GM19193 (cell line): ENCODE data around the gene LMNA.

ENCODE experiments used
- POLR2A ChIP-seq: IDR thresholded peaks from 4 replicates; pipeline ENCODE4 v1.6.1; 2011; ENCODE audit not compliant: insufficient read depth, insufficient read length; ENCODE audit errors: extremely low read depth

Gene LMNA

GRCh38 chr1:156154317-156154749, 39.8 kb downstream of the LMNA start:
- peak; percentile 80 for TF ChIP-seq POLR2A

- no peak for TF ChIP-seq POLR2A
Measured at GRCh38 chr1:156155756-156156510, 41.4 kb downstream of the LMNA start.

DNA sequence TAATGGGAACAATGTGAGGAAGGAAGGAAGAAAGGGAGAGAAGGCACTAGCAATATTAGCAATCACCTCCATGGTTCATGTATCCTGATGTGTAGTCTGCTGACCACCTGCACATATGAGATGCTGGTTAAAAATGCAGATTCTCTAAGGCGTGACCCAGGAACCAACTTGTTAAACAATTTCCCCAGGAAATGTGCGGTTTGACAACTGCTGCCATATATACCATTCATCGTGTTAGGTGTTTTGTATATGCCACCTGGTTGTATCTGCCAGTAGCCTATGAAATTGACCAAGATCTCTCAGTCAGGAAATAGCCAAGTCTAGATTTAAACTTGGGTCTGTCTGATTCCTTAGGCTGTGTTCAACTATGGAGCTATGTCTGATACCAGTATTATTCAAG, 43.0 kb downstream of the LMNA start:
- TF ChIP-seq POLR2A, result no peak

DNA sequence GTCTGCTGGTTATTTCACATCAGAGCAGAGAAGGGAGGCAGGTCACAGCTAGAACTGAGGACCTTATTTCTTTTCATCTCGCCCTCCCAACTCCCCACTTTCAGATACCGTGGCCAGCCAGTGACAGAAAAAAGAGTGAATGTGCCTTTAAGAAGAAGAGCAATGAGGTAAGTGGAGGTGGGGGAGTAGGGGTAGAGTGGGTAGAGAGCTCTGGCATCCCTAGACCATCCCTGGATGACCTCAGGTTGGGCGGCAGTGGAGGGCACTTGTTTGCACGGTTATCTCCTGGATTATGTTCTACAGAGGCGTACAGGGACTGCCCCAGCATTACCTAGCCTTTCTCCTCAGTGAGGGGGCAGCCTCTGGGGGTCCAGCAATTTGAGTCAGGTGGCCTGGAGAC, 43.5 kb downstream of the LMNA start:
- no peak for TF ChIP-seq POLR2A

GRCh38 chr1:156160000-156160742, 45.7 kb downstream of the LMNA start:
- no peak for TF ChIP-seq POLR2A

DNA sequence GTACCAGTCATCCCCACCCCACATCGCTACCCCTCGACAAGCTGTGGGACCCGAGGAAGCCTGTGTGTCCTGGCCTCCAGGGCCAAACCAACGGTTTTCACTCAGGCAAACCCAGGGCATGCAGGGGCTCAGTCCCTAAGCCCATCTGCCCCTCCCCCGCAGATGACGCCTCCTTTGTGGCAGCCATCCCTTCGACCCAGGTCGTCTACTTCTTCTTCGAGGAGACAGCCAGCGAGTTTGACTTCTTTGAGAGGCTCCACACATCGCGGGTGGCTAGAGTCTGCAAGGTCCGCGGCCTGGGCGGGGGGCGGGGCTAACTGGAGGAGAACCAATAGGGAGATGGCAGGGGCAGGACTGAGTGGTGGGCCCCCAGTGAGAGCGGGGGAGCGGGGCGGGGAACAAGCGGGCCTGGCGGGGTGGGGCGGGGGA, 46.2 kb downstream of the LMNA start:
- no peak for TF ChIP-seq POLR2A

DNA sequence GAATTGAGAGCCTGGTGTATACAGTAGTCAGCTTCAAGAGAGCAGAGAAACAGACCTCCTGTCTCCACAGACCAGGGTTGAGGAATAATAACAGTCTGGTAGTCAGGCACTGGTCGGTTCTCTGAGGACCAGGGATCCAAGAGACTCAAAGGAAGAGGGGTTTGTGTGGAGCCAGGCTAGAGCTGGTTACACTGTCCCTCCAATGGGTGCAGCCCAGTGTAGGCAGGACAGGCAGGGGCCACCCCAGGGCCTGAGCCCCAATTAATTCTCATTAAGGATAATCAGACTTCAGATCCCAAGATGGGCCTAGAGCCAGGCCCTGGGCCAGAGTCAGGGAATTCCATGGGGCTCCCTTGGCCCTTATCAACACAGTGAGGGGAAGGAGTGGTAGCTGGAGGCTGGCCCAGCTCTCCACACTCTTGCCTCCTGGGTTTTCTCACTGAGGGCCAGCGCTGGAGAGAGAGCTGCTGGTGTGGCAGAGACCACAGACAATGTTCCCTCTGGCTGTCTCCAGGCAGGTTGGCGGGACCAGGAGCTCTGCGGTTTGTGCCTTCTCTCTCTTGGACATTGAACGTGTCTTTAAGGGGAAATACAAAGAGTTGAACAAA, 48.0 kb downstream of the LMNA start:
- no peak for TF ChIP-seq POLR2A

DNA sequence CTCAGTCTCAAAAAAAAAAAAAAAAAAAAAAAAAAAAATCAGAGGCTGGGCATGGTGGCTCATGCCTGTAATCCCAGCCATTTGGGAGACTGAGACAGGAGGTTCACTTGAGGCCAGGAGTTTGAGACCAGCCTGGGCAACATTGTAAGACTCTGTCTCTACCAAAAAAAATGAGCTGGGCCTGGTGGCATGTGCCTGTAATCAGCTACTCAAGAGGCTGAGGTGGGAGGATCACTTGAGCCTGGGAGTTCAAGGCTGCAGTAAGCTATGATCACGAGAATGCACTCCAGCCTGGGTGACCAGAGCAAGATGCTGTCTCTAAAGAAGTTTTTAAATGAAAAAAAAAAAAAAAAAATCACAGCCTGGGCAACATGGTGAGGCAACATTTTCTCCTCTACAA, 49.2 kb downstream of the LMNA start:
- no peak for TF ChIP-seq POLR2A

- TF ChIP-seq POLR2A, result no peak
Measured at GRCh38 chr1:156164125-156164831, 49.8 kb downstream of the LMNA start.

- TF ChIP-seq POLR2A, result no peak
Measured at GRCh38 chr1:156165083-156165482, 50.6 kb downstream of the LMNA start.

GRCh38 chr1:156167536-156167935, 53.0 kb downstream of the LMNA start:
- no peak for TF ChIP-seq POLR2A

DNA sequence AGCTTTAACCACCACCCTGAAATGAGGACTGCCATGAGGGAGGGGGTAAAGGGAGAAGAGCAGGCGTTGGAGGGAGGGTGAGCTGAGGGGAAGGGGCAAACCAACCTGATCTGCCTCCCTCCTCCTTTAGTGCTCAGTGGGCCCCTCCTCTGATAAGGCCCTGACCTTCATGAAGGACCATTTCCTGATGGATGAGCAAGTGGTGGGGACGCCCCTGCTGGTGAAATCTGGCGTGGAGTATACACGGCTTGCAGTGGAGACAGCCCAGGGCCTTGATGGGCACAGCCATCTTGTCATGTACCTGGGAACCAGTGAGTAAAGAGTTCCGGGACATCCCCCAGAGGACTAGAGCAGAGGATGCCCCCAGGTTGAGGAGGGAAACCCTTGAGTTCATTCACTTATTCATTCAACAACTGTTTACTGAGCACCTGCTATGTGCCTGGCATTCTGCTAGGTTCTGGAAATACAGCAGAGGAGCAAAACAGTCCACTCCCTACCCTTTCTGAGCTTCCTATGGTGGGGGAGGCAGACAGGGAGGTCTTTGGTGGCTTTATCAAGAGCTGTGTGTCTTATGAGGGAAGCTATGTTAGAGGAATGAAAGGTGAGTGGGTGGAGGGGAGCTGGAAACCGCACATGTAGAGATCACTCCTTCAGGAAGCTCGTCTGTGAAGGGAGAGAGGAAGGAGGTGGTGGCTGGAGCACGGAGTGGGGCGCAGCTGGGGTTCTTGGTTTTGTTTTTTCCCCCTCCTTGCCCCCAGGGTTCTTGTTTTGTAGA, 58.4 kb downstream of the LMNA start:
- TF ChIP-seq POLR2A, result no peak

DNA sequence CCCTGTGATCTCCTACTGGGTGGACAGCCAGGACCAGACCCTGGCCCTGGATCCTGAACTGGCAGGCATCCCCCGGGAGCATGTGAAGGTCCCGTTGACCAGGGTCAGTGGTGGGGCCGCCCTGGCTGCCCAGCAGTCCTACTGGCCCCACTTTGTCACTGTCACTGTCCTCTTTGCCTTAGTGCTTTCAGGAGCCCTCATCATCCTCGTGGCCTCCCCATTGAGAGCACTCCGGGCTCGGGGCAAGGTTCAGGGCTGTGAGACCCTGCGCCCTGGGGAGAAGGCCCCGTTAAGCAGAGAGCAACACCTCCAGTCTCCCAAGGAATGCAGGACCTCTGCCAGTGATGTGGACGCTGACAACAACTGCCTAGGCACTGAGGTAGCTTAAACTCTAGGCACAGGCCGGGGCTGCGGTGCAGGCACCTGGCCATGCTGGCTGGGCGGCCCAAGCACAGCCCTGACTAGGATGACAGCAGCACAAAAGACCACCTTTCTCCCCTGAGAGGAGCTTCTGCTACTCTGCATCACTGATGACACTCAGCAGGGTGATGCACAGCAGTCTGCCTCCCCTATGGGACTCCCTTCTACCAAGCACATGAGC, 62.2 kb downstream of the LMNA start:
- no peak for TF ChIP-seq POLR2A

DNA sequence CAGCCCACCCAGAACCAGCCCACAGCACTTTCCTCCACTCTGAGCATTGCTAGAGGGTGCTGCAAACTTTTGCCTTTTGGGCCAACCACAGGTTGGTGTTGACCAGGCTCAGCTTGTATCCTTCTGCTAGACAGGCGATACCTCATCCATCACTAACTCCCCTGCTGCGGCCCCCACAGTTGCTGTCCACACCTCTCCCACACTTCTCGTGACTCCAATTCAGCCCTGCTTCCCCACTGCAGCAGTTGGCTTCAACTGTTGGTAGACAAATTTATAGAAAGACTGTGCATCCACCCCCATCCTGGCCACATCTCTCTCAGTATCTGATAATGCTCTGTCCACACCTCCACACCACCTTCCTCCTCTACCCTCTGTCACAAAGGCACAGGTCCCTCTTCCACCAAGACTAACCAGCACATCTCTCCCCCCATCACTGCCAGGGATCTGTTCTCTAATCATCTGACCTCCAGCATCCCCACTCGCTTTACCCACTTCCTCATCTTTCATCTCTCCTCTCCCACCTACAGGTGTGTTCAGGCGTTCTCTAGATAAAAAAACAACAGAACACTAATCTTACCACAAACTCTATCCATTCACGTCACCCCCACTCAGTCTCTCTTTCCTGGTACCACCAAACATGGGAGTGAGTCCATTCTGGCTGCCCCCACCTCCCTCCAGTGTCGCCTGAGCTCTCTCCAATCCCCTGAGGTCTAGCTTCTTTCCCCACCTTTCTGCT, 63.6 kb downstream of the LMNA start:
- no peak for TF ChIP-seq POLR2A

- TF ChIP-seq POLR2A, result no peak
Measured at GRCh38 chr1:156180471-156180870, 66.0 kb downstream of the LMNA start.
